ENCODE data around the gene POLR2E. TPM values are rescaled to one million over a fixed set of nuclear protein-coding genes. Genes with fewer than 3 reads are reported as not detected.
A peak's percentile ranks its signal among the peaks of the same experiment; 100 is the strongest.

The POLR2E gene
- total and polyA plus RNA-seq, 9 of the 15 experiments (the other 6 are each of a cell fraction or from before 2014, with no cell fraction given), result 3.4 to 413 (median 244) TPM

GRCh38 chr19:1064661-1065605 is 30.2 kb downstream of the POLR2E start (continued):
- no peak for TF ChIP-seq CEBPG (CRISPR knock-in tag; IDR thresholded peaks at IDR 0.05)
- TF ChIP-seq CEBPG (tag; conservative IDR thresholded peaks at IDR 0.05 in 1 of 2, IDR thresholded peaks at IDR 0.05 in 1 of 2), result no peak
- no peak for TF ChIP-seq GABPB2 (CRISPR knock-in tag; conservative IDR thresholded peaks at IDR 0.05)
- TF ChIP-seq MBD1 (CRISPR knock-in tag; IDR thresholded peaks at IDR 0.05), result no peak
- TF ChIP-seq LARP7 (IDR thresholded peaks at IDR 0.05), result no peak
- TF ChIP-seq ATF1 (CRISPR knock-in tag; IDR thresholded peaks at IDR 0.05), result no peak
- no peak for TF ChIP-seq ATF1 (tag; IDR thresholded peaks at IDR 0.05)
- TF ChIP-seq CBFA2T2 (conservative IDR thresholded peaks at IDR 0.05), result no peak
- no peak for TF ChIP-seq DPF2 (IDR thresholded peaks at IDR 0.05)
- peak; percentile 94; the same call in 1 of the 2 replicates for TF ChIP-seq HDAC6 (IDR thresholded peaks at IDR 0.05; ENCODE audit: low read depth, low read length)
- TF ChIP-seq, protein P1, sequence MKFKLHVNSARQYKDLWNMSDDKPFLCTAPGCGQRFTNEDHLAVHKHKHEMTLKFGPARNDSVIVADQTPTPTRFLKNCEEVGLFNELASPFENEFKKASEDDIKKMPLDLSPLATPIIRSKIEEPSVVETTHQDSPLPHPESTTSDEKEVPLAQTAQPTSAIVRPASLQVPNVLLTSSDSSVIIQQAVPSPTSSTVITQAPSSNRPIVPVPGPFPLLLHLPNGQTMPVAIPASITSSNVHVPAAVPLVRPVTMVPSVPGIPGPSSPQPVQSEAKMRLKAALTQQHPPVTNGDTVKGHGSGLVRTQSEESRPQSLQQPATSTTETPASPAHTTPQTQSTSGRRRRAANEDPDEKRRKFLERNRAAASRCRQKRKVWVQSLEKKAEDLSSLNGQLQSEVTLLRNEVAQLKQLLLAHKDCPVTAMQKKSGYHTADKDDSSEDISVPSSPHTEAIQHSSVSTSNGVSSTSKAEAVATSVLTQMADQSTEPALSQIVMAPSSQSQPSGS (CRISPR knock-in tag; IDR thresholded peaks at IDR 0.05), result no peak
- peak; percentile 40; the same call in 1 of the 2 replicates for TF ChIP-seq RB1 (IDR thresholded peaks at IDR 0.05; ENCODE audit: low read depth)
- TF ChIP-seq BRF1 (IDR thresholded peaks at IDR 0.05; ENCODE audit: borderline replicate concordance, extremely low read depth, insufficient read length), result no peak
- no peak for TF ChIP-seq ZNF778 (CRISPR knock-in tag; IDR thresholded peaks at IDR 0.05)
- TF ChIP-seq SMARCE1 (IDR thresholded peaks at IDR 0.05), result no peak
- TF ChIP-seq, protein P2, sequence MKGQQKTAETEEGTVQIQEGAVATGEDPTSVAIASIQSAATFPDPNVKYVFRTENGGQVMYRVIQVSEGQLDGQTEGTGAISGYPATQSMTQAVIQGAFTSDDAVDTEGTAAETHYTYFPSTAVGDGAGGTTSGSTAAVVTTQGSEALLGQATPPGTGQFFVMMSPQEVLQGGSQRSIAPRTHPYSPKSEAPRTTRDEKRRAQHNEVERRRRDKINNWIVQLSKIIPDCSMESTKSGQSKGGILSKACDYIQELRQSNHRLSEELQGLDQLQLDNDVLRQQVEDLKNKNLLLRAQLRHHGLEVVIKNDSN (CRISPR knock-in tag; IDR thresholded peaks at IDR 0.05), result no peak; the same call in 1 of the 2 replicates
- TF ChIP-seq ZNF384 (IDR thresholded peaks at IDR 0.05; ENCODE audit: low read depth, low read length), result no peak
- peak; percentile 86 for TF ChIP-seq MYC (IDR thresholded peaks at IDR 0.05; ENCODE audit: low read depth, low read length)
- TF ChIP-seq MYC (CRISPR knock-in tag; IDR thresholded peaks at IDR 0.05; ENCODE audit: borderline replicate concordance, low read depth), result no peak

Data from K562 (cell line).